ENCODE measurements around the gene GAL3ST3.

- TF ChIP-seq, protein P1, sequence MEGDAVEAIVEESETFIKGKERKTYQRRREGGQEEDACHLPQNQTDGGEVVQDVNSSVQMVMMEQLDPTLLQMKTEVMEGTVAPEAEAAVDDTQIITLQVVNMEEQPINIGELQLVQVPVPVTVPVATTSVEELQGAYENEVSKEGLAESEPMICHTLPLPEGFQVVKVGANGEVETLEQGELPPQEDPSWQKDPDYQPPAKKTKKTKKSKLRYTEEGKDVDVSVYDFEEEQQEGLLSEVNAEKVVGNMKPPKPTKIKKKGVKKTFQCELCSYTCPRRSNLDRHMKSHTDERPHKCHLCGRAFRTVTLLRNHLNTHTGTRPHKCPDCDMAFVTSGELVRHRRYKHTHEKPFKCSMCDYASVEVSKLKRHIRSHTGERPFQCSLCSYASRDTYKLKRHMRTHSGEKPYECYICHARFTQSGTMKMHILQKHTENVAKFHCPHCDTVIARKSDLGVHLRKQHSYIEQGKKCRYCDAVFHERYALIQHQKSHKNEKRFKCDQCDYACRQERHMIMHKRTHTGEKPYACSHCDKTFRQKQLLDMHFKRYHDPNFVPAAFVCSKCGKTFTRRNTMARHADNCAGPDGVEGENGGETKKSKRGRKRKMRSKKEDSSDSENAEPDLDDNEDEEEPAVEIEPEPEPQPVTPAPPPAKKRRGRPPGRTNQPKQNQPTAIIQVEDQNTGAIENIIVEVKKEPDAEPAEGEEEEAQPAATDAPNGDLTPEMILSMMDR (optimal IDR thresholded peaks at IDR 0.05 in 1 of 3, IDR thresholded peaks at IDR 0.05 in 1 of 3, conservative IDR thresholded peaks at IDR 0.05 in 1 of 3; ENCODE audit: extremely low read depth in 1 of 3, insufficient read depth in 2 of 3, low read length in 3 of 3) = peak; percentile 93 to 96 (median 94)
- TF ChIP-seq EZH2 (IDR thresholded peaks at IDR 0.05; ENCODE audit: low read length) = no peak
These were observed 19.3 kb upstream of the GAL3ST3 start for GRCh38 chr11:66068154-66068821.

Measured in keratinocyte (primary cell).